Stimulated activated CD4-positive, alpha-beta T cell treated with anti-CD3 and anti-CD28 coated beads, Interleukin-12 subunit alpha, Interleukin-12 subunit beta, amount 100 ng/mL, for 48 hours (primary cell): ENCODE results near the gene ELP1.
A peak's percentile ranks its signal among the peaks of the same experiment; 100 is the strongest.
"Not testable (repeated sequence)": the region's sequence is repeated elsewhere in the genome, so short reads cannot be mapped to it uniquely, and the experiment has no call there.

Experiments
- DNase-seq, 3 donors: peaks; one replicate each; pipeline ENCODE4 v3.0.0-alpha.2; 2020; ENCODE audit warnings: low read depth in 2 of 3, low spot score in 1 of 3

The ELP1 gene

DNA sequence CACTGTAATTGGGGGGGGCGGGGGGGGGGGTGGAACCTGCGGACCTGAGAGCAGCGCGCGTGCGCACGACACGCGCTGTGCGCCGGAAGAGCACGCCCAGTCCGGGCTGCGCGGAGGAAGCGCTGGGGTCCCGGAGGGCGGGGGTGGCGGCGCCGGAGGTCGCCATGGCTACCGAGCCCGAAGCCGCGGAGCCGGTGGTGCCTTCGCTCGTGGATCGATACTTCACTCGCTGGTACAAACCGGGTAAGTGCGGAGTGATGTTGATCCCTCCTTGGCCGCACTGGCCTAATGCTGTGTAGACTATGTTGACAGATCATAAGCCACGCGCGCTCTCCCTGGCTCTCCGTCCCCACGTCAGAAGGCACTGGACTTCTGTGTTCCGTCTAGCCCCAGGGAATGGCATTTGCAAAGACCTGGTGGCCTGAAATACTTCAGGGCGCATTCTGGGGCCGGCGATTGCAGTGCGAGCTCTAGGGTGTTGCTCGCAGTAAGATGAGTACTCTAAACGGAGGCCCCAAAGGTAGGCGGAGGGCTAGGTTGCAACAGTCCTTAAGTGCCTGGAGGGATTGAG, 484 bp upstream of the ELP1 start, which contains the start of gene ABITRAM:
ABITRAM (plus strand) TSS at position 78 of the 571 bp plus-strand sequence; CDS start at position 165, 87 bp downstream.
- peak; percentile 42 to 71 (median 50) for DNase-seq

DNA sequence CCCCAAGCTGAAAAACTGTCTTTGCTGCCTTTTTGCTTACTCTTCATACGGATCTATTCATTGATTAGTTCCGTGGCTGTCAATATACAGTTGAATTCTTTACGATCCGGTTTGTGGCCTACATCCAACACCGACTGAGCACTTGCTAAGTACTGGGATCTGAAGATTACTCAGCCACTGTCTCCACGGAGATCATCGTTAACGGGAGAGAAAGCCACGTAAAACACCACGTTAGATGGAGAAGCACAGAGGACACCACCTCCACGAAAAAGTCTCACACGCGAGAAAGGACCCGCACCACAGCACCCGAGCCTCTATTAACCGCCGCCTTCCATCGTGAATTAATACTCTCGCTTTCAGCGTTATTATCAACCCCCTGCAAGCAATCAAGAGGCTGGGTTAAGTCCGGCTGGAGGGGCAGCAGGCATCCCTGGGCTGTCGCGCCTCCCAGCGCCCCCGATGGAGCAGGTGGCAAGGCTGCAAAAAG, 650 bp downstream of the ELP1 start:
- peak in 1 of 3 donors; percentile 5 for DNase-seq

DNA sequence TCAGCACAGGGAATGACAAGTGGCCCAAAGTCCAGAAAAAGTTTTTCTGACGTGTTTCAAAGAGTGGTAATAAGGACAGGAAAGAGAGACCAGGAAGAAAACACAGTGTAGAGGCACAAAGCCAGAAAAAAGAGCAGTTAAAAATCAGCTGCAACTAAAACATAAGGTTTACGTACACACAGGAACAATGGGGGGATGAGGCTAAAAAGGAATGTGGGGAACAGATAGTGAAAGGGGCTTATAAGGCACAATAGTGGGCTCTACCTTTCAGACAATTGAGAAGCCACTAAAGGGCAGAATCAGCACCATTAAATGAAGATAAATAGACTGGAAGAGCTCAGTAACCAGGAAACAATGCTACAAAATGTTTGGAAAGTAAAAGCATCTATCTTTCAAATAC, 5.5 kb downstream of the ELP1 start:
- DNase-seq = no peak

DNA sequence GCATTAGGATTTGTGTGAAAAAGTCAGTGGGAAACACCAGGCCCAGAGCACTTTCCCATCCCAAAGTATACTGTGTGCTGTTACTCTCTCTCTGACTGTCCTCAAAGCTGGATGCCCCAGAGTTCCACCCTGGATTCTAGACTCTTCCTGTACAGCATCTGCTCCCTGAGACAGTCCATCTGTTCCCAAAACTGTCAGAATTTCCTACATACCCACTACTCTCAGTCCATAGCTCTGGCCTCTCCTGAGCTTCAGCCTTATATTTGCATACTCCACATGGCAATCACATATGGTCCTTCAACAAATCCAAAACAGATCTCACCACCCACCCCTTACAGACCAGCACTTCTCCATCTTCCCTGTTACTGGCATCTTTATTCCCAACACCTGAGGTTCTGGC, 9.5 kb downstream of the ELP1 start:
- no peak for DNase-seq

DNA sequence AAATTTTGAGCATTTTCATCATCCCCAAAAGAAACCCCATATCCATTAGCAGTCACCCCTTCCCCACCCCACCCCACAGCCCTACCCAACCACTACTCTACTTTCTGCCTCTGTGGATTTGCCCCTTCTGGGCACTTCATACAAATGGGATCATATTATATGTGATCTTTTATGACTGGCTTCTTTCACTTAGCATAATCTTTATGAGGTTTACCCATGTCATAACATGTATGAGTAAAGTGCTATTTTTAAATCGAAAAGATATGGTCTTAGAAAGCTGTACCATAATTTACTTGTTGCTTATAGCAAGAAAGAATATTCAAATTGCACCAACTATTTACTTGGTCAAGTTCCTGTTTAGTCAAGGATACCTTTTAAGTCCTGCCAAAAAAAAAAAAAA, 12.7 kb downstream of the ELP1 start:
- DNase-seq = no peak

DNA sequence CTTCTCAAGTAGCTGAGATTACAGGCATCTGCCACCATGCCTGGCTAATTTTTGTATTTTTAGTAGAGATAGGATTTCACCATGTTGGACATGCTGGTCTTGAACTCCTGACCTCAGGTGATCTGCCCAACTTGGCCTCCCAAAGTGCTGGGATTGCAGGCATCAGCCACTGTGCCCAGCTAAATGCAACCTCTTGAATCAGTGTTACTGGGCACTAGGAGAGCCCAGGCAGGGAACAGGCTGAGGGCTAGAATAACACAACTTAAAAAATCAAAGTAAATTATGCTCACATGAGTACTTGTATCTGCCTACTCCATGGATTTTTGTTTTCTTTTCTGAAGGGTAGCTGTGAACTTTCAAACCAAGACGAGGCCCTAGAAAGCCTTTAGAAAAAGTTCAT, 13.5 kb downstream of the ELP1 start:
- DNase-seq = not testable (repeated sequence)

DNA sequence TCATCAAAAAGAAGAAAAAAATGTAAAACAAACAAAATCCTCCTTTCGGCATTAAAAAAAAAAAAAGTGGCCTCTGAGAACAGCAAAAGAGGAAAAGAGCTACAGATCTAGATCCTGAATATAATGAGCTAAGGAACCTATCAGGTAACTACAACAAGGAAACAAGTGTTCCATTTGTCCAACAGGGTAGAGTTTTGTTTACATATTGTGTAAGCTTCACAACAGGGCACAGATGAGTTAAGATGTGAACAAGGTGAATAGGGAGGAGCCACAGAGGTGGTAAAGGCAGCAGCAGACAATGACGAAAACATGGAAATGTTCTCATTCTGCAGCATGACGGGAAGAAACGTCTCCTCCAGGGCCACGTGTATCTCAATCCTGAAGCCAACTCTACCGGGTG, 14.4 kb downstream of the ELP1 start:
- DNase-seq = no peak

DNA sequence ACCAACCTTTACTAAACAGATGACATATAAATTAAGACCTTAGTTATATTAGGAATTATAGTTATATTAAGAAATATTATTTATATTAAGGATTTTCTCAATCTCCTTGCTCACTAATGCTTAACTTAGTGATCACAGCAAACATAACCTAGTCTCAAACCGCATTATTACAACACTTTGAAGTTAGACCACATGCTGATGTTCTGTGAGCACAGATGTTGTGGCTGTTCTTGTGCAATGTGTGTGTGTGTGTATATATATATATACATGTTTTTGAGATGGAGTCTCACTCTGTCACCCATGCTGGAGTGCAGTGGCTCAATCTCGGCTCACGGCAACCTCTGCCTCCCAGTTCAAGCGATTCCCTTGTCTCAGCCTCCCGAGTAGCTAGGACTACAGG, 20.5 kb downstream of the ELP1 start:
- no peak for DNase-seq

DNA sequence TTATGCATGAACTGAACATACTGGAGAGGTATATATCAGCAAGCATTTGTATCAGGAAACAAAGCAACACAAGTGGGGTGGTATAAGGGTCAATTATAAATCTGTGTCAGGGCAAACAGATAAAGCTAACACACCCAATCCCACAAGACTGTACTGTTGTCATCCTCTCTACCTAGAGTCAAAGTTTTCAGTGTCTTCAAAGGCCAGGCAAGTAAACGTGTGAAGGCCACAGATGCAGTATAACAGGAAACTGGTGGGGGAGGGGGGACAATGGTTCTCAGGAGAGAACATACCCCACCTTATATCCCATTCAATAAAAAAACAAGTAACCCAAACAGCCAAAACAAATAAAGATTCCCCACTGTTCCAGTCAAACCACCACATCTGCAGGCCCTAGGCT, 22.1 kb downstream of the ELP1 start:
- DNase-seq = no peak

DNA sequence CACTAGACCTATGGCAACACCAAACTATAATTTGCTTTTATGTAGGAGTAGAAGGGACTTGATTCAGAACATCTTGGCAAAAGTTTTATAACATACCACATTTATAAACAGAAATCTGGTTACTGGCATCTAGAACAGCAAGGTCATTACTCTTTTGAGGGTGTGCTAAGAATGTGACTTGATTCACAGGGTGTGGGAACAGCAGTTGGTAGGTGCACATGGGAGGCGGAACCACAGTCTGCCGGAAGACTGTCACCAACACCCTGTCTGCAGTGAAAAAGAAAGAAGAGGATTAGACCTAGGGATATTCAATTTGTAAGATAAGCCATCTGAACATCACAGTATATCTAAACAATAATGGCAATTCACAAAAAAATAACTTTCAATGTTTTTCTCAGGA, 23.0 kb downstream of the ELP1 start:
- no peak for DNase-seq

DNA sequence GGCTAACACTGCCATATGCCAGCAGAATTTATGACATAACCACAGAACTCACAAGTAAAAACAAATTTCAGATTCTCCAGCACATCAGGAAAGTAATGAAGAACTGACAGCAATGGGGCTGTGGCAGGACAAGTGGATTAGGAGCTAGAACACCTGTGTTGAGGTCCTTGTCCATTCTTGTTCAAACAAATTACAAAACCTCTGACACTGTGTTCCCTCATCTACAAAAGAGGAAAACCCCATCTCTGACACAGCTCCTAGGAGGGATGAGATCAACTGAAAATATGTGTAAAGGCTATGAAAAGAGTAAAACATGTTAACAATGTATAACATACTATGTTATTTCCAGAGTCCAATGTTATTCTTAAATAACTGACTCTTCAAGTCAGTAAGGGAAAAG, 23.5 kb downstream of the ELP1 start:
- DNase-seq = no peak

DNA sequence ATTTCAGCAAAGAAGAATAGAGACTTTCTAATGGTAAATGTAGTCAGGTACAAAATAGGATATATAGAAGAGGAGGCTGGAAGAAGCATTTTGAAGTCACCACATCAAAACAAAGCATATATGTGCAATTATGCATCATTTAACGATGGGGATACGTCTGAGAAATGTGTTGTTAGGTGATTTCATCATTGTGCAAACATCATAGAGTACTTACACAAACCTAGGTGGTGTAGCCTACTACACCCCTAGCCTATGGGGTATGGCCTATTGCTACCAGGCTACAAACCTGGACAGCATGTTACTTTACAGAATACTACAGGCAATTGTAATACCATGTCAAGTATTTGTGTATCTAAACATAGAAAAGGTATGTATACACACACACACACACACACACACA, 28.4 kb downstream of the ELP1 start:
- DNase-seq = no peak

DNA sequence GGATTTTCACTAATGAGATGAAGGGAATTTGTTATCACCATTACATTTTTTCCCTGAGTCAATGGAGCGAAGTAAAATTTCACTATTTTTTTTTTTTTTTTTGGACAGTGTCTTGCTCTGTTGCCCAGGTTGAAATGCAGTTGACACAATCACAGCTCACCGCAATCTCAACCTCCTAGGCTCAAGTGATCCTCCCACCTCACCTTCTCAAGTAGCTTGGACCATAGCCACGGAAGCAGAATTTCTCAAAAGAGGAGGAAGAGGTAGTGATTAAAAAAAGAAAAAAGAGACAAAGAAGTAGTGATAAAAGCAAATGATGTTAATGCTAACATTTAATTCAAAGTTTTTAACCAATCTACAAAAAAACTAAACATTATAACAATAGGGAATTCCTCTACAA, 29.8 kb downstream of the ELP1 start:
- DNase-seq = no peak

DNA sequence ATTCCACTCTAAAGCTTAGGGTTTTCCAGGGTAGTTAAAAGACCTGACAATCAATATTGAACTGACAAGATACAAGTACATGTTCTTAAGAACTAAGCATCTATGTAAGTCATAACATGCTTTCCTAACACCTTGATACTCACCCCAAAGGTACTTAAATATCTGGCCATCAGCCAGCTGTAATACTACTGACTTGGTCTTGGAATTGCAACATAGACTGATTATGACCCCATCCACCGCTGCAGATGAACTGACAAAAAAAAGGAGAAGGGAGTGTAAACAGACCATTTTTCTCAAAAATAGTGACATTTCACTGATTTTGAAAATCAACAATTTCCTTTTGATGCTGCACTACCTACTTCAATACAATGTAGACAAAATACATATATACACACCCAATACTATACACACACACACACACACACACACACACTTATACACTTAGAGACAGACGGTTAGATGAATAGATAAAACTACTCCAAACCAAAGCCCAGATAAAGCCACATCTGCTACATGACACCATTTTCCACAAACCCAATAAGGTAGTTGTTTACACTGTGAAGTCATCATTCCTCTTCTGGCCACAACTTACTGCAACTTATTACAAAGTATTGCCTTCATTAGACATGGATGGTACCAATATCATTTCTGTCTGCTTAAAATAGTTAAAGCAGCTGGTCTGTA, 30.4 kb downstream of the ELP1 start:
- DNase-seq = no peak

DNA sequence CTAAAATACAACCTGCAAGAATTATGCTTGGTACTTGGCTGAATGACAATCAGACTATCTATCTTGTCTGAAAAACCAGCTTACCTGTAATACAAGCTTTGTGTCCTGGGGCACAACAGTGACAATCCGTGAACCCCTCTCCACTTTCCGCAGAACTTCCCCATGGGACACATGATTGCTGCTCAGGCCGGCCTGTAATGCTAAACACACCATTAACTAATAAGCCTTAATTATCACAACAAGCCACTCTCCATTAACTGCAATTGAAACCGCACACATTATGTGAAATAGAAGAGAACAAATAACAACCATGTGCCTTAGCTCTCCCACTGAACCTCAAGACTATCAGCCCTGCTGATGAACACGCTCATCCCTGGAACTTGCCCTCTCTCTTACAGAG, 33.7 kb downstream of the ELP1 start:
- DNase-seq = no peak

DNA sequence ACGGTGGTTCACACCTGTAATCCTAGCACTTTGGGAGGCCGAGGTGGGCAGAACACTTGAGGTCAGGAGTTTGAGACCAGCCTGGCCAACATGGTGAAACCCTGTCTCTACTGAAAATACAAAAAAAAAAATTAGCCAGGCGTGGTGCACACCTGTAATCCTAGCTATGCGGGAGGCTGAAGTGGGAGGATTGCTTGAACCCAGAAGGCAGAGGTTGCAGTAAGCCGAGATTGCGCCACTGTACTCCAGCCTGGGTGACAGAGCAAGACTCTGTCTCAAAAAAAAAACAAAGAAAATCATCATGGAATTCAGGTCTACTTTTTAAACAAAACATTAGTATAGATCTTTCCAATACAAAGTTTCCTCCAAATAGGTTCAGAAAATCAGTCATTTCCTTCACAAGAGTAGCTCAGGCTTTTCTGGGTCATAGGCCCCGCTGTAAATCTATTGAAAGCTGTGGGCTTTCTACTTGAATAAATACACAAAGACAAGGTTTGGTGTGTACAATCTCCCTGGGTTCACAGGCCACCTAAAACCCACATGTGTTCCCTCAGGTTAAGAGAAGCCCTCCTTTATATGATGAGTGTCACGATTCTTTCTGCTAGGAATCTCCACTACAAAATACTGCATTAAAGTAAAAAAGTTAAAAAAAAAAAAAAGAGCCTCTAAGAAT, 34.8 kb downstream of the ELP1 start:
- DNase-seq = not testable (repeated sequence)

DNA sequence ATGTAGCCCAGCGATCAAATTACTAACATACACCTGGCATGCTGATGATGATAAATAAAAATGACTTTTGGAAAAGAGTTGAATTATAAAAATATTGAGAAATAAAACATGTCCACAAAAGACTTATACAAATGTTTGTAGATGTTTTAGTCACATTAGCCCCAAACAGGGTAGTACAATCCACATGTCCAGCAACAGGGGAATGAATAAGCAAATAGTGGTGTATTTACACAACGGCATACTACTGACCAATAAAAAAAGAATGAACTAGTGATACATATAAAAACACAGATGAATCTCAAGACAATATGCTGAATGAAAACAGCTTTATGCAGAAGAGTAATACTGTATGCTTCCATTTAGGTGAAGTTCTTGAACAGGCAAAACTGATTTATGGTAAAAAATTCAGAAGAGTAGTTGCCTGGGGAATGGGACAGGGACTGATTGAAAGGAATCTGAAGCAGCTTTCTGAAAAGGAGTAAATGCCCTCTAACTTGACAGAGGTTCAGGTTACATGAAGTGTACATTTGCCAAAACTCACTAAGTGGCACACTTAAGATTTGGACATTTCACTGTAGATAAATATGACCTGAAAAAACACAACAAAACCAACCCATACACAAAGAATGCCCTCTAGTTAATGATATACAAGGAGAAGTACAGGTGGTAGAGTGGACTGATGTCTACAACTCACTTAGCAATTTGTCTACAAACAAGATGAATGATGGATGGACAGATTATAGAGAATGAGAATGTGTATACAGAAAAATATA, 36.4 kb downstream of the ELP1 start:
- DNase-seq = no peak

DNA sequence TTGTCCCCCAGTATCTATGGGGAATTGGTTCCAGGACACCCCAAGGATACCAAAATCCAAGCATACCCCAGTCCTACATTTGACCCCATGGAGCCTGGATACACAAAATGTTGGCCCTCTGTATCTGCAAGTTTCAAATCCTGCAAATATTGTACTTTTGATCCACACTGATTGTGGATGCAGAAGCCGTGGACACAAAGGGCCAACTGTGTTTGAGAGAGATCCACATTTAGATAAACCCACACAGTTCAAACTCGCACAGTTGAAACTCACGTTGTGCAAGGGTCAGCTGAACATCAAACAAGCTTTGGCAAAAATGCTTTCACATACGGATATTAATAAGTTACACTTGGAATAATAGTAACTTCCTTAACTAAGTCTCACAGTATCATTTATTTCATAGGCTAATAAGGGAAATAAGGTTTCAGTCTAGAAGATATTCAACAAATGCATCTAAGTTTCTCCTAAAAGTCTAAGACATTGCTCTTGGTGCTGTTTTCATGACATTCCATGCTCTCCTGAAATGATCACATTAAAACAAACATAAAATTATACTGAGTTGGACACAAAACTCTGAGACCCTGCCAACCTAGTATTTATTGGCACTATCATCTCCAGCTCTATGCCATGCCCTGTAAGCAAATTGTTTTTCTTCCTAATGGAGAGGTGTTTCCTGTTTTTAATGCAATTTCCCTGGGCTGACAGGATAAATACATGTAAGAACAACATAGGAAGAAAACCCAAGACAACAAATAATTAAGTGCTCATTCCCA, 39.5 kb downstream of the ELP1 start:
- DNase-seq = no peak

DNA sequence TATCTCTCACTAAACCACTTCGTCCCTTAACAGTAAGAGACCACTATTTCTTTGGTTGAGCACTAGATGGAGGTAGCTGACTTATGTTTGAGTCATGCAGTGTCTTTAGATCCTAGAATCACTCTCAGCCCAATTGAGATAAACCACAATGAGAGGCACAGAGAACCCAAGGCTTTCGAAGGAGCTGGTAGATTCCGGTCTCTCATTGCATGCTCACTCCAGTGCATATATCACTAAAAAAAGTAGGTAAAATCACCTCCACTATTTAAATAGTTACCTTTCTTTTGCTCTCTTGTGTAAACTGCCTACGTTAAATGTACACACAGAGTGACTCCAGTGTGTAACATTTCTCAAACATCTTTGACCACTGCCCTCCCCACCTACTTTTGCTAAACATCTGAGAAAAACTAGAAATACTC, 44.3 kb downstream of the ELP1 start:
- no peak for DNase-seq

DNA sequence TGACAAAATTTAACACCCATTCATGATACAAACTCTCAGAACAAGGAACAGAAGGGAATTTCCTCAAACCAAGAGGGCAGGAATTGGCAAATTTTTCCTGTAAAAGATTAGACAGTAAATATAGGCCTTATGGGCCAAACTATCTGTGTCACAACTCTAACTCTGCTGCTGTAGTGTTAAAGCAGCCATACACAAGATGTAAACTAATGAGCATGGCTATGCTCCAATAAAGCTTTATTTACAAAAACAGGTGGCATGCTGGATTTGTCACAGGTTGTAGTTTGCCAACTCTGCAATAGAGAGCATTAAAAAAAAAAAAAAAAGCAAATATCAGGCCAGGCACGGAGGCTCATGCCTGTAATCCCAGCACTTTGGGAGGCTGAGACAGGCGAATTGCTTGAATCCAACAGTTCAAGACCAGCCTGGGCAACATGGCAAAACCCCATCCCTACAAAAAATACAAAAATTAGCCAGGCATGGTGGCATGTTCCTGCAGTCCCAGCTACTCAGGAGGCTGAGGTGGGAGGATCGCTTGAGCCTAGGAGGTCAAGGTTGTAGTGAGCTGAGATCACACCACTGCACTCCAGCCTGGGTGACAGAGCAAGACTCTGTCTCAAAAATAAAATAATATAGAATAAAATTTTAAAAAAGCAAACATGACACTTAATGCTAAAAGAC, 47.2 kb downstream of the ELP1 start:
- not testable (repeated sequence) for DNase-seq
